SK-N-SH treated with all-trans-retinoic acid at 6 μM for 48 hours (cell line): ENCODE results near the gene UBE2Q2.
"Not testable (repeated sequence)": the region's sequence is repeated elsewhere in the genome, so short reads cannot be mapped to it uniquely, and the experiment has no call there.

Experiments used
- BACH2 ChIP-seq: fragments of 250-450 bp; sonication (Bioruptor Pico); IDR thresholded peaks from 2 replicates; pipeline ENCODE4 v1.9.0; 2021; ENCODE audit warnings: mild to moderate bottlenecking, borderline replicate concordance
- OSR1 ChIP-seq: fragments of 250-450 bp; sonication (Bioruptor Pico); IDR thresholded peaks from 2 replicates; pipeline ENCODE4 v1.8.0; 2022; ENCODE audit warnings: moderate library complexity, mild to moderate bottlenecking, inconsistent platforms
- PPARA ChIP-seq: fragments of 250-450 bp; sonication (Bioruptor Pico); IDR thresholded peaks from 2 replicates; pipeline ENCODE4 v1.5.0; 2020; ENCODE audit warnings: mild to moderate bottlenecking, borderline replicate concordance
- RARB ChIP-seq: fragments of 250-450 bp; sonication (Bioruptor Pico); IDR thresholded peaks from 2 replicates; pipeline ENCODE4 v1.8.0; 2021; ENCODE audit warnings: mild to moderate bottlenecking, moderate library complexity
- SNAI2 ChIP-seq: fragments of 250-450 bp; sonication (Bioruptor Pico); IDR thresholded peaks from 2 replicates; pipeline ENCODE4 v1.5.0; 2020; ENCODE audit warnings: mild to moderate bottlenecking, moderate library complexity
- TSHZ2 ChIP-seq: fragments of 250-450 bp; sonication (Bioruptor Pico); IDR thresholded peaks from 2 replicates; pipeline ENCODE4 v1.5.0; 2020; ENCODE audit warnings: mild to moderate bottlenecking, moderate library complexity
- ZFP3 ChIP-seq: fragments of 250-450 bp; sonication (Bioruptor Pico); IDR thresholded peaks from 2 replicates; pipeline ENCODE4 v1.5.0; 2020; ENCODE audit warnings: mild to moderate bottlenecking, moderate library complexity
- ZNF565 ChIP-seq: fragments of 450-650 bp; formaldehyde crosslinking; conservative IDR thresholded peaks from 2 replicates; pipeline ENCODE4 v1.5.0; 2020; ENCODE audit warnings: low read depth, mild to moderate bottlenecking, moderate library complexity
- ZNF70 ChIP-seq: fragments of 450-650 bp; formaldehyde crosslinking; IDR thresholded peaks from 2 replicates; pipeline ENCODE4 v1.5.0; 2020; ENCODE audit warnings: mild to moderate bottlenecking, moderate library complexity
- TF ChIP-seq, protein P1 (sequence below): fragments of 250-450 bp; sonication (Bioruptor Pico); IDR thresholded peaks from 2 replicates; pipeline ENCODE4 v1.8.0; 2021; ENCODE audit warnings: low read depth, mild to moderate bottlenecking, moderate library complexity, borderline replicate concordance
- TF ChIP-seq, protein P2 (sequence below): fragments of 250-450 bp; sonication (Bioruptor Pico); IDR thresholded peaks from 2 replicates; pipeline ENCODE4 v1.8.0; 2020; ENCODE audit warnings: mild to moderate bottlenecking, moderate library complexity, borderline replicate concordance

- not testable (repeated sequence) for TF ChIP-seq TSHZ2; ZNF565; OSR1; ZFP3 (CRISPR knock-in tag); SNAI2 (CRISPR knock-in tag); RARB (CRISPR knock-in tag); BACH2 (CRISPR knock-in tag); ZNF70 (CRISPR knock-in tag); PPARA (CRISPR knock-in tag)
- TF ChIP-seq, protein P1, sequence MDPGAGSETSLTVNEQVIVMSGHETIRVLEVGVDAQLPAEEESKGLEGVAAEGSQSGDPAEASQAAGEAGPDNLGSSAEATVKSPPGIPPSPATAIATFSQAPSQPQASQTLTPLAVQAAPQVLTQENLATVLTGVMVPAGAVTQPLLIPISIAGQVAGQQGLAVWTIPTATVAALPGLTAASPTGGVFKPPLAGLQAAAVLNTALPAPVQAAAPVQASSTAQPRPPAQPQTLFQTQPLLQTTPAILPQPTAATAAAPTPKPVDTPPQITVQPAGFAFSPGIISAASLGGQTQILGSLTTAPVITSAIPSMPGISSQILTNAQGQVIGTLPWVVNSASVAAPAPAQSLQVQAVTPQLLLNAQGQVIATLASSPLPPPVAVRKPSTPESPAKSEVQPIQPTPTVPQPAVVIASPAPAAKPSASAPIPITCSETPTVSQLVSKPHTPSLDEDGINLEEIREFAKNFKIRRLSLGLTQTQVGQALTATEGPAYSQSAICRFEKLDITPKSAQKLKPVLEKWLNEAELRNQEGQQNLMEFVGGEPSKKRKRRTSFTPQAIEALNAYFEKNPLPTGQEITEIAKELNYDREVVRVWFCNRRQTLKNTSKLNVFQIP (CRISPR knock-in tag), result not testable (repeated sequence)
- TF ChIP-seq, protein P2, sequence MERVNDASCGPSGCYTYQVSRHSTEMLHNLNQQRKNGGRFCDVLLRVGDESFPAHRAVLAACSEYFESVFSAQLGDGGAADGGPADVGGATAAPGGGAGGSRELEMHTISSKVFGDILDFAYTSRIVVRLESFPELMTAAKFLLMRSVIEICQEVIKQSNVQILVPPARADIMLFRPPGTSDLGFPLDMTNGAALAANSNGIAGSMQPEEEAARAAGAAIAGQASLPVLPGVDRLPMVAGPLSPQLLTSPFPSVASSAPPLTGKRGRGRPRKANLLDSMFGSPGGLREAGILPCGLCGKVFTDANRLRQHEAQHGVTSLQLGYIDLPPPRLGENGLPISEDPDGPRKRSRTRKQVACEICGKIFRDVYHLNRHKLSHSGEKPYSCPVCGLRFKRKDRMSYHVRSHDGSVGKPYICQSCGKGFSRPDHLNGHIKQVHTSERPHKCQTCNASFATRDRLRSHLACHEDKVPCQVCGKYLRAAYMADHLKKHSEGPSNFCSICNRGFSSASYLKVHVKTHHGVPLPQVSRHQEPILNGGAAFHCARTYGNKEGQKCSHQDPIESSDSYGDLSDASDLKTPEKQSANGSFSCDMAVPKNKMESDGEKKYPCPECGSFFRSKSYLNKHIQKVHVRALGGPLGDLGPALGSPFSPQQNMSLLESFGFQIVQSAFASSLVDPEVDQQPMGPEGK (CRISPR knock-in tag), result not testable (repeated sequence)
Observed at GRCh38 chr15:75797146-75797545, 46.1 kb upstream of the UBE2Q2 start.
